Measurements from ENCODE around the gene DRC7. TPM values are rescaled to one million over a fixed set of nuclear protein-coding genes. Genes with fewer than 3 reads are reported as not detected.

DRC7 gene
- total RNA-seq, 4 donors from 2014 or later: not detected

- Histone ChIP-seq H3K27me3 (no peaks in the 10 kb centered on the region), H3K36me3 (peaks cover 0 to 19% (median 0%) of the 10 kb centered on the region in 3 donors), H3K27ac (no peak overlapping the region), H3K9me3 (no peaks in the 10 kb centered on the region), H3K4me1 (no peaks in the 10 kb centered on the region), H3K4me3 (no peak overlapping the region)
- TF ChIP-seq, protein P1, sequence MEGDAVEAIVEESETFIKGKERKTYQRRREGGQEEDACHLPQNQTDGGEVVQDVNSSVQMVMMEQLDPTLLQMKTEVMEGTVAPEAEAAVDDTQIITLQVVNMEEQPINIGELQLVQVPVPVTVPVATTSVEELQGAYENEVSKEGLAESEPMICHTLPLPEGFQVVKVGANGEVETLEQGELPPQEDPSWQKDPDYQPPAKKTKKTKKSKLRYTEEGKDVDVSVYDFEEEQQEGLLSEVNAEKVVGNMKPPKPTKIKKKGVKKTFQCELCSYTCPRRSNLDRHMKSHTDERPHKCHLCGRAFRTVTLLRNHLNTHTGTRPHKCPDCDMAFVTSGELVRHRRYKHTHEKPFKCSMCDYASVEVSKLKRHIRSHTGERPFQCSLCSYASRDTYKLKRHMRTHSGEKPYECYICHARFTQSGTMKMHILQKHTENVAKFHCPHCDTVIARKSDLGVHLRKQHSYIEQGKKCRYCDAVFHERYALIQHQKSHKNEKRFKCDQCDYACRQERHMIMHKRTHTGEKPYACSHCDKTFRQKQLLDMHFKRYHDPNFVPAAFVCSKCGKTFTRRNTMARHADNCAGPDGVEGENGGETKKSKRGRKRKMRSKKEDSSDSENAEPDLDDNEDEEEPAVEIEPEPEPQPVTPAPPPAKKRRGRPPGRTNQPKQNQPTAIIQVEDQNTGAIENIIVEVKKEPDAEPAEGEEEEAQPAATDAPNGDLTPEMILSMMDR (IDR thresholded peaks at IDR 0.05): no peak
- TF ChIP-seq POLR2A (IDR thresholded peaks at IDR 0.05): no peak
- DNase-seq: no peak
These were observed 30.5 kb upstream of the DRC7 start for GRCh38 chr16:57663917-57664661.

- no peaks in the 10 kb centered on the region for H3K9me3 ChIP-seq
- DNase-seq: no peak
- no peaks in the 10 kb centered on the region for H3K4me1 ChIP-seq
- H3K4me3 ChIP-seq: no peak overlapping the region
- TF ChIP-seq POLR2A (IDR thresholded peaks at IDR 0.05): no peak
- TF ChIP-seq, protein P1 (IDR thresholded peaks at IDR 0.05): no peak
- no peak overlapping the region for H3K27ac ChIP-seq
- H3K36me3 ChIP-seq: peaks cover 0 to 19% (median 0%) of the 10 kb centered on the region in 3 donors
- H3K27me3 ChIP-seq: no peaks in the 10 kb centered on the region
These were observed 30.0 kb upstream of the DRC7 start for GRCh38 chr16:57664662-57665025.

DNA sequence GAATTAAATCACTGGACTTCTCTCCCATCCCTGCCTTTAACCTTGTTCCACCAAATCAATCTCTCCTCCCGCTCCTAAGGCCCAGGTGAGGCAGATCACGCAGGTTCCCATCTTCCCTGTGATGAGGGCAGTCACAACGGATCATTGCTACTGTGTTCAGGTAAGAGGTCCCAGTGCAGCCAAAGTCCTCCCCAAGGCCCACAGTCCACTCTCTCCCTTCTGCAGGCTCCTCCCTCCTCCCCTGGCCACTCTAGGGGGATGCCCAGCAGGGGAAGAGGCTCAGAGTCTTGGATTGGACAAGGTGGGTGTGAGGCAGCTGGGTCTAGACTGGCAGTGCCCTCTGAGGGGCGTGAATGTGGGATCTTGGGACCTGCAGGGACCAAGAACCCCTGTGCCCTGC is 29.1 kb upstream of the DRC7 start:
- Histone ChIP-seq H3K27ac (no peak overlapping the region), H3K4me3 (no peak overlapping the region), H3K36me3 (peaks cover 0 to 15% (median 0%) of the 10 kb centered on the region in 3 donors), H3K4me1 (no peaks in the 10 kb centered on the region), H3K9me3 (no peaks in the 10 kb centered on the region), H3K27me3 (no peaks in the 10 kb centered on the region)
- DNase-seq: no peak
- TF ChIP-seq, protein P1 (IDR thresholded peaks at IDR 0.05): no peak
- no peak for TF ChIP-seq POLR2A (IDR thresholded peaks at IDR 0.05)

- TF ChIP-seq, protein P1 (IDR thresholded peaks at IDR 0.05): no peak
- no peak for TF ChIP-seq POLR2A (IDR thresholded peaks at IDR 0.05)
- Histone ChIP-seq H3K9me3 (no peaks in the 10 kb centered on the region), H3K27me3 (no peaks in the 10 kb centered on the region), H3K4me1 (no peaks in the 10 kb centered on the region), H3K27ac (no peak overlapping the region), H3K36me3 (peaks cover 0 to 10% (median 0%) of the 10 kb centered on the region in 3 donors), H3K4me3 (no peak overlapping the region)
- no peak for DNase-seq
These were observed 28.1 kb upstream of the DRC7 start for GRCh38 chr16:57666353-57667047.

DNA sequence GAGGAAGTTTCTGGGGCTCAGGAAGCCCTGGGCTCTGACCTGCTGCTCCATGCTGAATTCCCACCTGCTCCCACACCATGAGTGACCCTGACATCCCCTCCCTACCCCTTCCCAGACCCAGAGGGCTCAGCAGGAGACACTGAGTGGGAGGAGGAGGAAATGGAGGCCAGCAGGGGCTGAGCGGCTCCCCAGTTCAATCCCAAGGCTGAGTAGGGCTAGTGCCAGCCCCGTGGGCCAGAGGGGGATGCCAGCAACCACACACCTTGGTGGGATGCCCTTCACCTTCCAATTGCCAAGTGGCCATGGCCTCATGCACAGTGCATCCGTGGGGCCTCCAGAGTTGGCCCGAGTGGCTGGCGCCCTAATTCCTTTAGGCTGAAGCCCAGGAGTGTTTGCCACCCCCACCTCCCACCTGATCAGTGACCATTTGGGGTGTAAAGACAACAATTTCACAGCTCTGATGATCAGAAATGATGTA is 27.5 kb upstream of the DRC7 start:
- DNase-seq: no peak
- no peak overlapping the region for H3K27ac ChIP-seq
- TF ChIP-seq POLR2A (IDR thresholded peaks at IDR 0.05): no peak
- TF ChIP-seq, protein P1 (IDR thresholded peaks at IDR 0.05): no peak

More for the DNA sequence above, 27.5 kb upstream of the DRC7 start:
- Histone ChIP-seq H3K27me3 (no peaks in the 10 kb centered on the region), H3K4me1 (no peaks in the 10 kb centered on the region), H3K4me3 (no peak overlapping the region), H3K9me3 (no peaks in the 10 kb centered on the region), H3K36me3 (peaks cover 0 to 7% (median 0%) of the 10 kb centered on the region in 3 donors)

Data from Peyer's patch (tissue), 4 donors.